HFFc6 (cell line): ENCODE results near the gene PPP1CB. TPM values are rescaled to one million over a fixed set of nuclear protein-coding genes. Genes with fewer than 3 reads are reported as not detected.

Experiments used
- DNase-seq: peaks from one replicate; pipeline ENCODE4 v3.0.0-alpha.2; 2018
- H3K27ac Mint-ChIP-seq: 2 replicates; pipeline ENCODE4 v1.8.0; 2020; ENCODE audit warnings: mild to moderate bottlenecking, mixed read lengths
- H3K27me3 Mint-ChIP-seq: 2 replicates; pipeline ENCODE4 v1.8.0; 2021; ENCODE audit warnings: mild to moderate bottlenecking, moderate library complexity, mixed read lengths; ENCODE audit not compliant: insufficient read depth
- H3K36me3 Mint-ChIP-seq: 2 replicates; pipeline ENCODE4 v1.8.0; 2021; ENCODE audit warnings: low read depth, mixed read lengths
- H3K4me1 Mint-ChIP-seq: 2 replicates; pipeline ENCODE4 v1.8.0; 2020; ENCODE audit warnings: low read depth, mixed read lengths
- H3K4me3 Mint-ChIP-seq: 2 replicates; pipeline ENCODE4 v1.8.0; 2020; ENCODE audit warnings: mild to moderate bottlenecking, moderate library complexity, mixed read lengths
- H3K9me3 Mint-ChIP-seq: 2 replicates; pipeline ENCODE4 v1.8.0; 2020; ENCODE audit warnings: mild to moderate bottlenecking, mixed read lengths
- CTCF ChIP-seq: fragments of 200-600 bp; sonication (generic); IDR thresholded peaks from 2 replicates; pipeline ENCODE4 v1.5.0; 2021; ENCODE audit warnings: antibody characterized with exemption, mild to moderate bottlenecking
- total RNA-seq, 6 experiments: library from RNA; stranded (reverse); fragmentation: NEBNext Ultra II Directional; extraction: Animal tissue kit (Norgen Biotek cat#: 25700); gene quantifications; 2 replicates in 1 of 6; 3 replicates in 5 of 6; pipeline ENCODE4 v1.2.3, GENCODE V29; 2021

The PPP1CB gene
- total RNA-seq, 6 experiments from 2014 or later = 188 to 209 (median 202) TPM

- Mint-ChIP-seq H3K27me3 (peaks cover 2% of the 10 kb centered on the region; the same call in 1 of the 2 replicates), H3K36me3 (no peaks in the 10 kb centered on the region), H3K27ac (no peak overlapping the region), H3K4me1 (no peaks in the 10 kb centered on the region), H3K4me3 (no peak overlapping the region), H3K9me3 (no peaks in the 10 kb centered on the region)
- DNase-seq = peak; percentile 46
- peak; percentile 86 for TF ChIP-seq CTCF
Observed at GRCh38 chr2:28821295-28821958, 69.8 kb downstream of the PPP1CB start.

GRCh38 chr2:28822036-28822435, 70.4 kb downstream of the PPP1CB start:
- TF ChIP-seq CTCF = no peak
- no peak overlapping the region for H3K4me3 Mint-ChIP-seq
- no peaks in the 10 kb centered on the region for H3K9me3 Mint-ChIP-seq
- H3K27ac Mint-ChIP-seq = no peak overlapping the region
- DNase-seq = no peak
- no peaks in the 10 kb centered on the region for H3K36me3 Mint-ChIP-seq
- no peaks in the 10 kb centered on the region for H3K4me1 Mint-ChIP-seq
- H3K27me3 Mint-ChIP-seq = peaks cover 3% of the 10 kb centered on the region; the same call in 1 of the 2 replicates

DNA sequence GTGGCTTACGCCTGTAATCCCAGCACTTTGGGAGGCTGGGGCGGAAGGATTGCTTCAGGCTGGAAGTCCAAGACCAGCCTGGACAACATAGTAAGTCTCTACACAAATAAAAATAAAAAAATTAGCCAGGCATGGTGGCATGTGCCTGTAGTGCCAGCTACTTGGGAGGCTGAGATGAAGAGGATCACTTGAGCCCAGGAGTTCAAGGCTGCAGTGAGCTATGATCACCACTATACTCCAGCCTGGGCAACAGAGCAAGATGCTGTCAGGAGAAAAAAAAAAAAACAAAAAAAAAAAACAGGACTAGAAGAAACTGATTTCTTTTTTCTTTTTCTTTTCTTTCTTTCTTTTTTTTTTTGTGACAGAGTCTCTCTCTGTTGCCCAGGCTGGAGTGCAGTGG, 72.6 kb downstream of the PPP1CB start:
- TF ChIP-seq CTCF = no peak
- Mint-ChIP-seq H3K36me3 (no peaks in the 10 kb centered on the region), H3K27ac (no peak overlapping the region), H3K27me3 (peaks cover 3% of the 10 kb centered on the region; the same call in 1 of the 2 replicates), H3K9me3 (no peaks in the 10 kb centered on the region), H3K4me1 (peaks cover 8% of the 10 kb centered on the region), H3K4me3 (no peak overlapping the region)
- no peak for DNase-seq

GRCh38 chr2:28824870-28825269, 73.2 kb downstream of the PPP1CB start:
- no peak for TF ChIP-seq CTCF
- Mint-ChIP-seq H3K4me3 (no peak overlapping the region), H3K27ac (no peak overlapping the region), H3K27me3 (peaks cover 3% of the 10 kb centered on the region; the same call in 1 of the 2 replicates), H3K9me3 (no peaks in the 10 kb centered on the region), H3K36me3 (no peaks in the 10 kb centered on the region), H3K4me1 (peaks cover 8% of the 10 kb centered on the region)
- no peak for DNase-seq

DNA sequence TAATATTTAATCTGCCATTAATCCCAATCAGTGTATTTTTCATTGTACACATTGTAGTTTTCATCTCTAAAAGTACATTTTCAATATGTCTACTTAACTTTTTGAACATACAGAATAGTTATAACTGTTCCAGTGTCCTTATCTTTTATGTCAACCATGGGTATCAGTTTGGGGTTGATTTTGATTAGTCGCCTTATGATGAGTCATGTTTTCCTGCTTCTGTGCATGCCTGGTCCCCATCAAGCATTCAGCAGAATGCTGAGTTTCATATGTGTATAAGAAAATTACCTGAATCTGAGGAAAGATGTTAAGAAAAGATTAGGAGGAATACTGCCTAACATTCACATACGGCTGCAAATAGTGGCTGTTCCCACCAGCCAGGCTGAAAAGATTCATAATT, 76.8 kb downstream of the PPP1CB start:
- no peak overlapping the region for H3K27ac Mint-ChIP-seq
- peaks cover 1% of the 10 kb centered on the region; the same call in 1 of the 2 replicates for H3K27me3 Mint-ChIP-seq
- no peak overlapping the region for H3K4me3 Mint-ChIP-seq
- no peaks in the 10 kb centered on the region for H3K9me3 Mint-ChIP-seq
- no peaks in the 10 kb centered on the region for H3K36me3 Mint-ChIP-seq
- DNase-seq = no peak
- TF ChIP-seq CTCF = no peak
- H3K4me1 Mint-ChIP-seq = peaks cover 8% of the 10 kb centered on the region
